Measurements from ENCODE around the gene ANO10. TPM values are rescaled to one million over a fixed set of nuclear protein-coding genes. Genes with fewer than 3 reads are reported as not detected.
"Not testable (repeated sequence)": the region's sequence is repeated elsewhere in the genome, so short reads cannot be mapped to it uniquely, and the experiment has no call there.

The ANO10 gene
- total and polyA plus RNA-seq, 9 donors, result 12.5 to 20.0 (median 15.5) TPM

- DNase-seq, result no peak
- H3K36me3 ChIP-seq (ENCODE audit: control insufficient read depth, insufficient read depth, low read length), result no peaks in the 10 kb centered on the region
- no peaks in the 10 kb centered on the region for H3K9me3 ChIP-seq (replicated peaks; ENCODE audit: control insufficient read depth, low read depth, low read length)
- no peak overlapping the region for H3K27ac ChIP-seq (ENCODE audit: low read length)
- H3K27me3 ChIP-seq (ENCODE audit: control insufficient read depth, insufficient read depth, low read length), result no peaks in the 10 kb centered on the region
- H3K4me1 ChIP-seq (ENCODE audit: control insufficient read depth, insufficient read depth, low read length), result no peaks in the 10 kb centered on the region
- WGBS (ENCODE audit: insufficient coverage), result 0% methylated on average over 1 of the region's 5 CpGs
- no peak overlapping the region for H3K4me3 ChIP-seq (ENCODE audit: low read length)
Measured at GRCh38 chr3:43489930-43490329, 131.9 kb downstream of the ANO10 start.

GRCh38 chr3:43485931-43486330, 135.9 kb downstream of the ANO10 start:
- Histone ChIP-seq H3K9me3 (replicated peaks; ENCODE audit: control insufficient read depth, low read depth, low read length) (no peaks in the 10 kb centered on the region), H3K4me1 (ENCODE audit: control insufficient read depth, insufficient read depth, low read length) (no peaks in the 10 kb centered on the region), H3K27ac (ENCODE audit: low read length) (no peak overlapping the region), H3K27me3 (ENCODE audit: control insufficient read depth, insufficient read depth, low read length) (no peaks in the 10 kb centered on the region), H3K4me3 (ENCODE audit: low read length) (no peak overlapping the region), H3K36me3 (ENCODE audit: control insufficient read depth, insufficient read depth, low read length) (no peaks in the 10 kb centered on the region)
- 75% methylated on average over 1 of the region's 1 CpG for WGBS (ENCODE audit: insufficient coverage)
- no peak for DNase-seq

GRCh38 chr3:43484926-43485488, 136.8 kb downstream of the ANO10 start:
- no peak overlapping the region for H3K27ac ChIP-seq (ENCODE audit: low read length)
- no peaks in the 10 kb centered on the region for H3K9me3 ChIP-seq (replicated peaks; ENCODE audit: control insufficient read depth, low read depth, low read length)
- H3K4me1 ChIP-seq (ENCODE audit: control insufficient read depth, insufficient read depth, low read length), result no peaks in the 10 kb centered on the region
- no peak overlapping the region for H3K4me3 ChIP-seq (ENCODE audit: low read length)
- WGBS (ENCODE audit: insufficient coverage), result 97% methylated on average over 27 of the region's 29 CpGs
- DNase-seq, result no peak
- H3K27me3 ChIP-seq (ENCODE audit: control insufficient read depth, insufficient read depth, low read length), result no peaks in the 10 kb centered on the region
- H3K36me3 ChIP-seq (ENCODE audit: control insufficient read depth, insufficient read depth, low read length), result no peaks in the 10 kb centered on the region

GRCh38 chr3:43481375-43481774, 140.4 kb downstream of the ANO10 start:
- Histone ChIP-seq H3K27ac (ENCODE audit: low read length) (no peak overlapping the region), H3K4me3 (ENCODE audit: low read length) (no peak overlapping the region), H3K27me3 (ENCODE audit: control insufficient read depth, insufficient read depth, low read length) (no peaks in the 10 kb centered on the region), H3K4me1 (ENCODE audit: control insufficient read depth, insufficient read depth, low read length) (no peaks in the 10 kb centered on the region), H3K36me3 (ENCODE audit: control insufficient read depth, insufficient read depth, low read length) (no peaks in the 10 kb centered on the region), H3K9me3 (replicated peaks; ENCODE audit: control insufficient read depth, low read depth, low read length) (no peaks in the 10 kb centered on the region)
- DNase-seq, result no peak

- H3K27me3 ChIP-seq (ENCODE audit: control insufficient read depth, insufficient read depth, low read length); H3K9me3 ChIP-seq (replicated peaks; ENCODE audit: control insufficient read depth, low read depth, low read length); H3K4me1 ChIP-seq (ENCODE audit: control insufficient read depth, insufficient read depth, low read length); H3K27ac ChIP-seq (ENCODE audit: low read length); H3K36me3 ChIP-seq (ENCODE audit: control insufficient read depth, insufficient read depth, low read length); DNase-seq; H3K4me3 ChIP-seq (ENCODE audit: low read length): not testable (repeated sequence)
- no CpG with 5 or more reads among the region's 2 CpGs for WGBS (ENCODE audit: insufficient coverage)
Measured at GRCh38 chr3:43478839-43479238, 143.0 kb downstream of the ANO10 start.

- DNase-seq, result no peak
- H3K27ac ChIP-seq (ENCODE audit: low read length), result peak overlapping the region; percentile 38
- H3K36me3 ChIP-seq (ENCODE audit: control insufficient read depth, insufficient read depth, low read length), result no peaks in the 10 kb centered on the region
- H3K4me1 ChIP-seq (ENCODE audit: control insufficient read depth, insufficient read depth, low read length), result no peaks in the 10 kb centered on the region
- no CpG with 5 or more reads among the region's 1 CpG for WGBS (ENCODE audit: insufficient coverage)
- H3K4me3 ChIP-seq (ENCODE audit: low read length), result no peak overlapping the region
- H3K9me3 ChIP-seq (replicated peaks; ENCODE audit: control insufficient read depth, low read depth, low read length), result no peaks in the 10 kb centered on the region
- H3K27me3 ChIP-seq (ENCODE audit: control insufficient read depth, insufficient read depth, low read length), result no peaks in the 10 kb centered on the region
Measured at GRCh38 chr3:43478118-43478785, 143.6 kb downstream of the ANO10 start.

- Histone ChIP-seq H3K9me3 (replicated peaks; ENCODE audit: control insufficient read depth, low read depth, low read length) (no peaks in the 10 kb centered on the region), H3K27ac (ENCODE audit: low read length) (peak overlapping the region; percentile 38), H3K4me3 (ENCODE audit: low read length) (no peak overlapping the region), H3K27me3 (ENCODE audit: control insufficient read depth, insufficient read depth, low read length) (no peaks in the 10 kb centered on the region), H3K4me1 (ENCODE audit: control insufficient read depth, insufficient read depth, low read length) (no peaks in the 10 kb centered on the region), H3K36me3 (ENCODE audit: control insufficient read depth, insufficient read depth, low read length) (no peaks in the 10 kb centered on the region)
- peak; percentile 34 for DNase-seq
- 79% methylated on average over 5 of the region's 6 CpGs for WGBS (ENCODE audit: insufficient coverage)
Measured at GRCh38 chr3:43477600-43477999, 144.2 kb downstream of the ANO10 start.

- H3K27me3 ChIP-seq (ENCODE audit: control insufficient read depth, insufficient read depth, low read length), result no peaks in the 10 kb centered on the region
- no peaks in the 10 kb centered on the region for H3K4me1 ChIP-seq (ENCODE audit: control insufficient read depth, insufficient read depth, low read length)
- no peak overlapping the region for H3K4me3 ChIP-seq (ENCODE audit: low read length)
- no peak for DNase-seq
- no peaks in the 10 kb centered on the region for H3K9me3 ChIP-seq (replicated peaks; ENCODE audit: control insufficient read depth, low read depth, low read length)
- no CpG with 5 or more reads among the region's 1 CpG for WGBS (ENCODE audit: insufficient coverage)
- H3K27ac ChIP-seq (ENCODE audit: low read length), result no peak overlapping the region
- no peaks in the 10 kb centered on the region for H3K36me3 ChIP-seq (ENCODE audit: control insufficient read depth, insufficient read depth, low read length)
Measured at GRCh38 chr3:43473737-43474136, 148.1 kb downstream of the ANO10 start.

- WGBS (ENCODE audit: insufficient coverage), result 91% methylated on average over 7 of the region's 10 CpGs
- H3K4me1 ChIP-seq (ENCODE audit: control insufficient read depth, insufficient read depth, low read length), result no peaks in the 10 kb centered on the region
- H3K4me3 ChIP-seq (ENCODE audit: low read length), result no peak overlapping the region
- H3K27ac ChIP-seq (ENCODE audit: low read length), result no peak overlapping the region
- DNase-seq, result no peak
- H3K36me3 ChIP-seq (ENCODE audit: control insufficient read depth, insufficient read depth, low read length), result no peaks in the 10 kb centered on the region
- no peaks in the 10 kb centered on the region for H3K9me3 ChIP-seq (replicated peaks; ENCODE audit: control insufficient read depth, low read depth, low read length)
- H3K27me3 ChIP-seq (ENCODE audit: control insufficient read depth, insufficient read depth, low read length), result no peaks in the 10 kb centered on the region
Measured at GRCh38 chr3:43473244-43473643, 148.6 kb downstream of the ANO10 start.

GRCh38 chr3:43468133-43468532, 153.7 kb downstream of the ANO10 start:
- H3K36me3 ChIP-seq (ENCODE audit: control insufficient read depth, insufficient read depth, low read length), result no peaks in the 10 kb centered on the region
- H3K4me3 ChIP-seq (ENCODE audit: low read length), result no peak overlapping the region
- H3K27ac ChIP-seq (ENCODE audit: low read length), result no peak overlapping the region
- H3K27me3 ChIP-seq (ENCODE audit: control insufficient read depth, insufficient read depth, low read length), result no peaks in the 10 kb centered on the region
- no peaks in the 10 kb centered on the region for H3K4me1 ChIP-seq (ENCODE audit: control insufficient read depth, insufficient read depth, low read length)
- H3K9me3 ChIP-seq (replicated peaks; ENCODE audit: control insufficient read depth, low read depth, low read length), result no peaks in the 10 kb centered on the region
- no peak for DNase-seq
- 86% methylated on average over 1 of the region's 1 CpG for WGBS (ENCODE audit: insufficient coverage)

- Histone ChIP-seq H3K27ac (ENCODE audit: low read length) (no peak overlapping the region), H3K4me1 (ENCODE audit: control insufficient read depth, insufficient read depth, low read length) (no peaks in the 10 kb centered on the region), H3K27me3 (ENCODE audit: control insufficient read depth, insufficient read depth, low read length) (no peaks in the 10 kb centered on the region), H3K36me3 (ENCODE audit: control insufficient read depth, insufficient read depth, low read length) (no peaks in the 10 kb centered on the region), H3K4me3 (ENCODE audit: low read length) (no peak overlapping the region), H3K9me3 (replicated peaks; ENCODE audit: control insufficient read depth, low read depth, low read length) (no peaks in the 10 kb centered on the region)
- no peak for DNase-seq
Measured at GRCh38 chr3:43465109-43465508, 156.7 kb downstream of the ANO10 start.
